ENCODE data around the gene GIT2. TPM values are rescaled to one million over a fixed set of nuclear protein-coding genes. Genes with fewer than 3 reads are reported as not detected.

The GIT2 gene
- total RNA-seq, 1 donor from 2014 or later, result 89.1 TPM

- no peak for DNase-seq (ENCODE audit: low spot score)
- Mint-ChIP-seq H3K36me3 (ENCODE audit: low read depth, unreplicated experiment) (peaks cover 21% of the 10 kb centered on the region), H3K4me1 (ENCODE audit: unreplicated experiment) (peaks cover 29% of the 10 kb centered on the region), H3K4me3 (ENCODE audit: unreplicated experiment) (peak overlapping the region; percentile 99), H3K27ac (ENCODE audit: unreplicated experiment) (peak overlapping the region; percentile 91), H3K27me3 (ENCODE audit: unreplicated experiment) (peaks cover 14% of the 10 kb centered on the region), H3K9me3 (ENCODE audit: unreplicated experiment) (no peaks in the 10 kb centered on the region)
- TF ChIP-seq CTCF (IDR thresholded peaks at IDR 0.05; ENCODE audit: unreplicated experiment), result no peak
Measured at GRCh38 chr12:109999649-109999971, 3.4 kb upstream of the GIT2 start.

GRCh38 chr12:109998904-109999648 lies 2.9 kb upstream of the GIT2 start, which contains the start of gene ANKRD13A:
Gene ANKRD13A, plus strand, starts transcription at chr12:109999430. Its CDS starts 259 bp downstream, at chr12:109999689.
- H3K4me3 Mint-ChIP-seq (ENCODE audit: unreplicated experiment), result peak within 1 kb of the TSS; percentile 99
- no peak for TF ChIP-seq CTCF (IDR thresholded peaks at IDR 0.05; ENCODE audit: unreplicated experiment)
- peaks cover 34% of the 10 kb centered on the region for H3K4me1 Mint-ChIP-seq (ENCODE audit: unreplicated experiment)
- peak within 1 kb of the TSS; percentile 98 for H3K27ac Mint-ChIP-seq (ENCODE audit: unreplicated experiment)
- peaks cover 14% of the 10 kb centered on the region for H3K27me3 Mint-ChIP-seq (ENCODE audit: unreplicated experiment)
- DNase-seq (ENCODE audit: low spot score), result peak; percentile 83
- H3K9me3 Mint-ChIP-seq (ENCODE audit: unreplicated experiment), result no peaks in the 10 kb centered on the region
- H3K36me3 Mint-ChIP-seq (ENCODE audit: low read depth, unreplicated experiment), result peaks cover 21% of the 10 kb centered on the region

DNA sequence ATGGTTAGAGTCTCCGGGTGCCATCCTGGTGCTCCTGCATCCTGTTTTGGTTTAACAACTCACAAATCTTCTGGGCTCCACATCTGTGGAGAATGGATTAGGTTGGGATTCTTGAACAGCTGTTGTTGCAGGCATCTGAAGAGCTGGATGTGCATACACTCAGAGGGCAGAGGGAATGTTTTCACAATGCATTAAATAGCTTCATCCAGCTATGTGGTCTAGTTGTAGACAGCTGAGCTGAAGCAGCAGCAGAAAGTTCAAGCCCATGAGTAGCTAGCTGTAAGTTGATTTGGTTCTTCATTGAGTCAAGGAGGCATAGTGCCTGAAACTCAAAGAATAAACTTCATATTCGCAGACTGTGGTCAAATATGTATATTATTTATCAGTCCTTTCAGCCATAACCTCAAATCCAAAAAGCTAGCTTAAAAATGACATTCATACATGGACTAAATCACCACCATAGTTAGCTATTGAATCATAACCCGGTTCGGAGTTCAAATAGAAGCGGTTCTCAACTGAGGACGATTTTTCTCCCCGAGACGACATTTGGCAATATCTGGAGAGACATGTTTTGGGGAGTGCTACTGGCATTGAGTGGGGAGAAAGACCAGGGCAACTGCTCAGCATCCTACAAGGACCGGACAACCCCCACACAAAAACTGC lies 2.2 kb upstream of the GIT2 start:
- peaks cover 21% of the 10 kb centered on the region for H3K36me3 Mint-ChIP-seq (ENCODE audit: low read depth, unreplicated experiment)
- no peak for TF ChIP-seq CTCF (IDR thresholded peaks at IDR 0.05; ENCODE audit: unreplicated experiment)
- DNase-seq (ENCODE audit: low spot score), result no peak
- peak overlapping the region; percentile 94 for H3K4me3 Mint-ChIP-seq (ENCODE audit: unreplicated experiment)
- peaks cover 41% of the 10 kb centered on the region for H3K4me1 Mint-ChIP-seq (ENCODE audit: unreplicated experiment)
- H3K9me3 Mint-ChIP-seq (ENCODE audit: unreplicated experiment), result no peaks in the 10 kb centered on the region
- peaks cover 14% of the 10 kb centered on the region for H3K27me3 Mint-ChIP-seq (ENCODE audit: unreplicated experiment)
- H3K27ac Mint-ChIP-seq (ENCODE audit: unreplicated experiment), result peak overlapping the region; percentile 98

GRCh38 chr12:109997393-109997792 lies 1.2 kb upstream of the GIT2 start:
- Mint-ChIP-seq H3K27ac (ENCODE audit: unreplicated experiment) (no peak overlapping the region), H3K9me3 (ENCODE audit: unreplicated experiment) (no peaks in the 10 kb centered on the region), H3K36me3 (ENCODE audit: low read depth, unreplicated experiment) (peaks cover 17% of the 10 kb centered on the region), H3K4me1 (ENCODE audit: unreplicated experiment) (peaks cover 47% of the 10 kb centered on the region), H3K27me3 (ENCODE audit: unreplicated experiment) (peaks cover 14% of the 10 kb centered on the region), H3K4me3 (ENCODE audit: unreplicated experiment) (no peak overlapping the region)
- DNase-seq (ENCODE audit: low spot score), result no peak
- no peak for TF ChIP-seq CTCF (IDR thresholded peaks at IDR 0.05; ENCODE audit: unreplicated experiment)

DNA sequence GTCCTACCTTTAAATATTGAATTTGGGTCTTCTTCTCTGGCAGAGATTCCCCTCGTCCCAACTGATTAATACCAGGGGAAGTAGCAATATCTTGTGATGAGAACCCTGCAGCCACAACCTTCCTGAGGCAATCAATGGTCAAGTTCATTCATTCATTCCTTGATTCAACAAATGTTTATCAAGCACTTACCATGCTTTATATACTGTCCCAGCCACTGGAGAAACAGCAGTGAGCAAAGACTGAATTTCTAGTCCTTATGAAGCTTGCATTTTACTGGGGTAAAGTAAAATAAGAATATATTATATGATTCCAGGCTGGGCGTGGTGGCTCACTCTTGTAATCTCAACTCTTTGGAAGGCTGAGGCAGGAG lies 300 bp upstream of the GIT2 start:
- Mint-ChIP-seq H3K27me3 (ENCODE audit: unreplicated experiment) (peaks cover 14% of the 10 kb centered on the region), H3K4me3 (ENCODE audit: unreplicated experiment) (peak overlapping the region; percentile 90), H3K4me1 (ENCODE audit: unreplicated experiment) (peaks cover 47% of the 10 kb centered on the region), H3K27ac (ENCODE audit: unreplicated experiment) (peak overlapping the region; percentile 93), H3K9me3 (ENCODE audit: unreplicated experiment) (no peaks in the 10 kb centered on the region), H3K36me3 (ENCODE audit: low read depth, unreplicated experiment) (peaks cover 22% of the 10 kb centered on the region)
- no peak for TF ChIP-seq CTCF (IDR thresholded peaks at IDR 0.05; ENCODE audit: unreplicated experiment)
- DNase-seq (ENCODE audit: low spot score), result no peak
